CD1c-positive myeloid dendritic cell (primary cell): ENCODE results near the gene MRO.
"Not testable (repeated sequence)": the region's sequence is repeated elsewhere in the genome, so short reads cannot be mapped to it uniquely, and the experiment has no call there.

Experiments
- DNase-seq: peaks from one replicate; pipeline ENCODE4 v3.0.0-alpha.2; 2016; ENCODE audit errors: extremely low spot score

Gene MRO

DNA sequence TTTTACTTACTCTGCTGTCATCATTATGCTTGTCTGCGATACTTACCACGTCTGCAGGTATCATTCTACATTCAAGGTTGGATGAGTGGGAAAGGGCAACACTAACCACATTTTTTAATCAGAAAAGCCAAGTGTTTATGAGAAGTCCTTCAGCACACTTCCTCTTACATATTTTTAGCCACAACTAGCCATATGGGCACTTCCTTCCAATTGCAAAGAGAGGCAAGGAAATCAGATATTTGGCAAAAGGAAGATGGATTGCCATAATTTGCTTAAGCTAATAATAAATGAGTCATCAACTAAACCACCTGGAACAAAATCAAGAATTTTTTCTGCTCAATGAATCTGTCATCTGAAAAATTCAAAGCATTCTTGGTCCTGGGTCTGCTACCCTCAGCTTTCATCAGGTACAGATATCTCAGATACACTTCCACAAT, 16.7 kb upstream of the MRO start:
- peak; percentile 66 for DNase-seq

DNA sequence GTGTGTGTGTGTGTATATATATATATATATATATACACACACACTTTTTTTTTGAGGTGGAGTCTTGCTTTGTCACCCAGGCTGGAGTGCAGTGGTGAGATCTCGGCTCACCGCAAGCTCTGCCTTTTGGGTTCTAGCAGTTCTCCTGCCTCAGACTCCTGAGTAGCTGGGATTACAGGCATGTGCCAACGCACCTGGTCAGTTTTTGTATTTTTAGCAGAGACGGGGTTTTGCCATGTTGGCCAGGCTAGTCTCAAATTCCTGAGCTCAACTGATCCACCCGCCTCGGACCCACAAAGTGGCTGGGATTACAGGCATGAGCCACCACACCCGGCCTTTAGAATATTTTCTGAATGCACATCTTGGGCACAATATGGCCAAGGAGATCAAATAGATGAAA, 13.7 kb upstream of the MRO start:
- DNase-seq: not testable (repeated sequence)

DNA sequence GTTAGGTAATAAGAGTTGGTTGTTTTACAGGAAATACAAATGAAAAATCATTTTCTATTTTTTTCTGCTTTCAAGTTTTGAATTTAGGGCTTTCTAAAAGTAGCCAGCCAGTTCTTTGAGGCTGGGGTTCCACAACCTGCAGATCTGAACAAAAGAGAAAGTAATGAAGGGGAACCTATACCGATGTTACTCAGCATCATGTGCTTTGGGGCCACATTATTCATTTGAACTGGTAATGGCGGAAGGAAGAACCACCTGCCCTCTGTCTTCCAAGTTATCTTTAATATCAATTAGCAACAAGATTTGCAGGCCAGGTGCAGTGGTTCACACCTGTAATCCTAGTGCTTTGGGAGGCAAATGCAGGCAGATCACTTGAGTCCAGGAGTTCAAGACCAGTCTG, 12.9 kb upstream of the MRO start:
- no peak for DNase-seq

DNA sequence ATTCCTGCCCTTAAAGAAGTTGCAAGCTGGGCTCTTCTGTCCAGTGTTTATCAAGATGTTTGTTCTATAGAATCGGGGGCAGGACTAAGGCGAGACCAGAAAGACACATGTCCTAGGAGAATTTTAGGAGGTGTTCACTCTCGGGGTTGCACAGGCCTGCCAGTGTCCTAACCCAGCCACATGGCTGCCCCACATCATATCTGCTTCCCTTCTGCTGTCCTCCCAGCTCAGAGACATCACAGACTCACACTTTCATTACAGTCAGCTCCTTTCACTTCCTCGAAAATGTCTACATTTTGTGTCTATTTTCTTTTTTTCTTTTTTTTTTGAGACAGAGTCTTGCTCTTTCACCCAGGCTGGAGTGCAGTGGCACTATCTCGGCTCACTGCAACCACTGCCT, 10.7 kb upstream of the MRO start:
- peak; percentile 62 for DNase-seq

DNA sequence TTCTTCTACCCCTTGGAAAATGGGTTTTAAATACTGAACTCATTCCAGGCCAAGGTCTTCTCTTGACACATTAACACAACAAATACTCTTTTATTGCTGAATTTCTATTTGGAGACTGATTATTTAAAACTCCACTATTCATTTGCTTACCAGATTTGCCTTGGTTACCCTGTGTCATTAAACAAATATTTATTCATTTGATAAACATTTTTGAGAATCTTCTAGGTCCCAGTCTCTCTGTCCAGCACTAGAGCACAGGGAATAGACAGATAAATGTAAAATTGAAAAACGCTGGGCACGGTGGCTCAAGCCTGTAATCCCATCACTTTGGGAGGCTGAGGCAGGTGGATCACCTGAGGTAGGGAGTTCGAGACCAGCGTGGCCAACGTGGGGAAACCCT, 9.8 kb upstream of the MRO start:
- no peak for DNase-seq

DNA sequence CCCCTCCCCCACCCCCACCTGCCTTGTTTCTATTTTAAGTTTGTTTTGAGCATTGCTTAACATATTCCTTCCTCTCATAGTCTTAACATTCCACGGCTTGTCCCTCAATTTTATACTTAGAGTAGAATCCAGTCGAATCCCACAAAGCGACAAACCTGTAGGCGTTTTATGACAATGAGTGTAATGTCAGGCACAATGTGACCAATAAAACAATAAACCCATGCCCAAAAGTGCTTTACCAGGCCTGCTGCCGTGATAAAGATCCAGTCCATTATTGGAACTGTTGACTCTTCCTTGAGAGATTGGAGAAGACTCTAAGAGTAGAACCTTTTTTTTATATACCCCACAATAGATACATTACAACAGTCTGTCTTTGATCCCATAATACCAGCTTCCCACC, 6.2 kb upstream of the MRO start:
- DNase-seq: no peak

DNA sequence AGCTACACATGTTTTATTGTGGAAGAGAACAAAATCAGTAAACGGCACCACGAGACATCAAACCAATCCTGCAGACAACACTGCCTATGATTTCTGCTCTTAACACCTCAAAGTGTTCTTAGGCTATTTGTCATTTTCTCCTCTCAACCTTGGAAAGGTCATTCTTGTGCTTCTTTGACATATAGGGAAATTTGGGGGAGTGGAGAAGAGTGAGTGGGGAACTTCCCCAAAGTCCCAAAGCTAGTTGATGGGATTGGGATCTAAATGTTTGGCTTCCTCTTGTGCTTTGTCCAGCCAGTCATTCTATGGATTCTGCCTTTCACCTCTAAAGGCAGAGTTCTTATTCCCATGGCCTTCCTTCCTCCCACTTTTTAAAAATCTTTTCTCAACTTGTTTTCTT, 5.8 kb upstream of the MRO start:
- no peak for DNase-seq

DNA sequence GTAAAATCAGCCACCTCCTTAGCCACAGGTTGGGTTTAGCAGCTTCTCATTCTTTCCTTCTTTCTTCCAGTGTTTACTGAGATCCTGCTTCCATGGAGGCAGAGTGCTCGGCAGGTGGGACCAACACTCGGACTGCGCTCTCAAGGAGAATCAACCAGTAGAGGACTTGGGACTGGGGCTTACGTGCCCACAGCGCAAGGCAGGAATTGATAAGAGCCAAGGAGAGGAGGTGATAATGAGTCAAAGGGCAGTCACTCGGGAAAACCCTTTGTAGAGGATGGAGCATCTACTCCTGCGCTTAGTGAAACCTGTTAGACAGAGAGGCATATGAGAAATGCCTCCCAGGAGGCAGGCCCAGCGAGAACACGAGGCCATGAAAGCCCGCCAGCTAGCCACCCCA, 2.9 kb upstream of the MRO start:
- DNase-seq: no peak

DNA sequence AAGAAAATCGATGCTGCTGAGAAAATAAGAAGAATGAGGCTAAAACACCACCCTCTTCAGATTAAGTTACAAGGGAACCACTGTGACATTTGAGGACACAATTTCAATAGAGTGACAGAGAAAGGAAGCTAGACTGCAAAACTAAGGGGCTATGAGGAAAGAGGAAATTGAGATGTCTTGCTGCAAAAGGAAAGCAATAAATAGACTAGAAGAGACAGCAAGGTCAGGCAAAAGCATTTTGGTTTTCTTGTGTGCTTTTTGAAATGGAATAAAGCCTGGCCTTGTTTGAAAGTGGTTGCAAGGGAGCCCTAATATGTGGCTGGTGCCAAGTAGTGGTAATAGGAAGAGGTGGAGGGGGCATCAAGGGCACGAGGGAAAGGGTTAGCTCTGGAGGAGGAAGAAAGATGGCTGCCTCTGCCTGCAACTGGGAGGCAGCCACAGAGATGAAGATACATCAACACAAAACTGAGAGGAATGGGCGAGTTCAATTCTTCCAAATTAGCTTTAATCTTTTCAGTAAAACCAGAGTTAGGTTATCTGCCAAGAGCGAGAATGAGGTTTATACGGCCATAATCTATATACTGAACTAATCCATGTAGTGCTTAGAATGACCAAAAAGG, 1.2 kb upstream of the MRO start:
- DNase-seq: peak; percentile 14

DNA sequence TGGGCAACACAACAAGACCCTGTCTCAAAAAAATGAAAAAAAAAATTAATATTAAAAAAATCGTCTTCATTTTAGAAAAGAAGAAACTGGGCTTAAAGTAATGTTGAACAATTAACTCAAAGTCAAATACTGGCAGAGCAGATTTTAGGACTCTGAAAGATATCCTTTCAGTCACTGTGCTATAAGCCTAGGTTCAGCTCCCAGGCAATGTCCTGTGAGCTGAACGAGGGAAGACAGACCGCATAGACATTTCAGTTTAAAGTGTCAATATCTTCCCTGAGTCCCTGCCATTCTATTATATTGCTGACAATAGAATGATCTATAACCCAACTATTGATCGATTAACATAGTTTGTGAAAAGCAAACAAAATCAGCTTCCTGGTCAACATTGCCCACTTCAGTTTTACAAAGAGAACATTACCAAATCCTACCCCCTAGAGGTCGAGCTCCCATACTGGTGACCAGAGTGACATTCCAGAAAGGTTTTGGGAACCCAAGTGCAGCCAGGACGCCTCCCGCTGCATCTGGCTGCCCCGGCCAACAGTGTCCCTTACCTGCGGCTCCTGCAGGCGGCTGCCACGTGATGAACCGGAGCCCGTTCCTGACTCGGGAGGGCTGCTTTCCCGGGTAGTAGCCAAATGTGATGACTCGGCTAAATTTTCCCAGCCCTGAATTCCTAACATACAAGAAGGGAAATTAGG, 639 bp downstream of the MRO start:
- no peak for DNase-seq

DNA sequence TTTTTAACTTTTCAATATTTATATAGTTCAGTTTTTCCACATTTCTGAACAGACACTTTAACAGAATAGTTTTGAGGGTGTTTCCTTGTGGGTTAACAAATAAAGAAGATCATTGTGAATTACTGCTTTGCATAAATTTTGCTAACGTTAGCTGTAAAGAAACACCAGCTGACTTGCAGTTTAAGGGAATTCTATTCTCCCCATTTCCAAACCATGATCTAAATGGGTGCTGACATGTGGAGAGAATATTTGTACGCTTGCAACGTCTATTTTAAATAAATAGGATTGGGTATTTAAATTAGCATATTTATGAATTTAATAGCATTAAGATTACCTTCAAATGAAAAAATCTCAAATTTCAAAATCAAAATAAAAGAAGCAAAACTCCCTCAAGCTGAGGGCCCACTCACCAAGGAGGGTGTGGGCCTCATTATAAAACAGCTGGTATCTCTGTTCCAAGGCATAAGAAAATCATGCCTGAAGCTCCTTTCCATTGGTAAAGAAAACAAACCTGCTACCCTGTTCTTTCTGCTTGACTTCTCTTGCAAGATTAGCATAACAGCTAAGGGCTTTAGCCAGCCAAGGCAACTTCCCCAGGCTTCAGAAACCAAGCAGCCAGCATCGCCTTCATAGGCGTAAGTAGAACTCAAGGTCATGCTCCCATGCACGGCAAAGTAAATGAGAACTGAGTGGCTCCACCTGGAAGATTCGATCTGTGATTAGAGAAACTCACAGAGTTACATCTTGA, 3.2 kb downstream of the MRO start:
- DNase-seq: no peak

DNA sequence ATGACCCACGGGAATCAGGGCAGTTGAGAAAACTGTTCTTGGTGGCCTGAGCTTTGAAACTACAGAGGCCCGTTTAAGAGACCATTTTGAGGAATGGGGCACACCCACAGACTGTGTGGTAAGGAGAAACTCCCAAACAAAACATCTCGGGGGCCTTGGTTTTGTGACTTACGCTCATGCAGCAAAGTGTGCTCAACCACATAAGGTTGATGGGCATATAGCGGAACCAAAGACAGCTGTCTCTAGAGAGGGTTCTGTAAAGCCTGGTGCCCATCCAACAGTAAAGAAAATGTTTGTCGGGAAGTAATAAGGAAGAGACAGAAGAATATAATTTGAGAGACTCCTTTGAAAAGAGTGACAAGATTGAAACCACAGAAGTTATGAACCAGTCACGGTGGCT, 5.4 kb downstream of the MRO start:
- DNase-seq: no peak

DNA sequence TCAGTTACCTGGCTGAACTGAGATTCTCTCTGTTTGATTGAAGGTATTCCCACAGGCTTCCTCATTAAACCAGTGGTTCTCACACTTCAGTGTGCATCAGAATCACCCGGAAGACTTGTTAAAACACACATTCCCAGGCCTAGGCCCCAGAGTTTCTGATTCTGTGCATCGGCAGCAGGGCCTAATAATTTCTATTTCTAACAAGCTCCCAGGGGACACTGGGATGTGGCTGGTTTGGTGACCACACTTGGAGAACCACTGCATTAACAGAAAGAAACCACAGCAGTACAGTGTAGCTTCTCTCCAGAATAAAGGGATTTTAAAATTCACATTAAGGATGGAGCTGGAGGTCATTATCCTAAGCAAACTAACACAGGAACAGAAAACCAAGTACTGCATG, 6.5 kb downstream of the MRO start:
- no peak for DNase-seq

DNA sequence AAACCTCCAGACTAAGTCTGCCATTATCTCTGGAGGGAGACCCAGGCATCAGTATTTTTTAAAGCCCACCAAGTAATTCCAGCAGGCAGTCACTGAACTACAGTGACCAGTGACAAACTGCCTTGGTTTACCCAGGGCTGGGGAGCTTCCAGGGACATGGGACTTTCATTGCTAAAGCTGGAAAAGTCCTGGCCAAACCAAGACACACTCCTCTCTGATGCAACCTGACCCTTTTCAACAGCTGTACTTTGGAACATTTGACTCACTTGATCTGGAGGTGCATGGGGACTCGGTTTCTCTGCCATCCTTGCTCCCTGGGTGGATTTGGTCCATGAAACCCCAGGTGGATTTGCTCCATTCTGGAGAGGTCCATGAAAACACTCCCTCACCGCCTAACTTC, 7.0 kb downstream of the MRO start:
- no peak for DNase-seq

DNA sequence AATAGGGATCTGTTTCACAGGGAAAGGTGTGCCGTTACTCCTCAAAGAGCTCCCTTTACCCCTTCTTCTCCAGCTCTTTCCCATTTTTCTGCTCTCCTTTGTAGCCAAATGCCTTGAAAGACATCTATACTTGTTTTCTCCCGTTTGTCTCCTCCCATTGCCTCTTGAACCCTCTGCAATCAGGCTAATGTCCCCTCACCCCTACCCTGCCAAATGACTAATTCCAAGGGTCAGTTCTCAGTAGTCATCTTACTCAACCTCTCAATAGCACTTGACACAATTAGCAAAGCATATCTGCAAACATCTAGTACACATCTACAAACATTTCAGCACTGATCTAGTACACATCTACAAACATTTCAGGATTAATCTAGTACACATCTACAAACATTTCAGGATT, 12.6 kb downstream of the MRO start:
- no peak for DNase-seq

DNA sequence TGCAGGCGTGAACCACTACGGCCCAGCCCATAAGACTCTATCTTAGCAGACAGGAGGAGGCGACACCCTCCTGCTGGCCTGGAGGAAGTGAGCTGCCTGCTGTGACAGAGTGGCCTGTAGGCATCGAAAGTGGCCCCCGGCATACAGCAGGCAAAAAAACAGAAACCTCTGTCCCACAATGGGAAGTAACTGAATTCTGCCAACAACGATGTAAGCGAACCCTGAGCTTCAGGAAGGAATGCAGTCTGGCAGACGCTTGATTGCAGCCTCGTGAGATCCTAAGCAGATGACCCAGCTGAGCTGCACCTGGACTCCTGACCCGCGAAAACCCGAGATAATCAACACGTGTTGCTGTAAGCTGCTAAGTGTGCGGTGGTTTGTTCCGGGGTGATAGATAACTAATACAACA, 13.6 kb downstream of the MRO start:
- DNase-seq: peak; percentile 80

DNA sequence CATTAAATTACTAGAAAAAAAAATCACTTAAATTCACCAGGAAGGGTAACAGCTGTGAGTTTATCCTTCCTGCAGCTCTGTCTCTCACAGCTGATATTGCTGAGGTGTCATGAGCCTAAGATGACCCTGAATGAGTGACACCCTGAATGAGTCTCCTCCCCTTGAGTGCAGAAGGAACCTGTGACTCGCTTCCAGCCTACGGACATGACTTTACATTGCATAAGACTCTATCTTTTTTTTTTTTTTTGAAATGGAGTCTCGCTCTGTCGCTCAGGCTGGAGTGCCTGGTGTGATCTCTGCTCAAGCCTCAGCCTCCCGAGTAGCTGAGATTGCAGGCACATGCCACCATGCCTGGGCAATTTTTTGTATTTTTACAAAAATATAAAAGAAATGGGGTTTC, 14.1 kb downstream of the MRO start:
- peak; percentile 63 for DNase-seq

DNA sequence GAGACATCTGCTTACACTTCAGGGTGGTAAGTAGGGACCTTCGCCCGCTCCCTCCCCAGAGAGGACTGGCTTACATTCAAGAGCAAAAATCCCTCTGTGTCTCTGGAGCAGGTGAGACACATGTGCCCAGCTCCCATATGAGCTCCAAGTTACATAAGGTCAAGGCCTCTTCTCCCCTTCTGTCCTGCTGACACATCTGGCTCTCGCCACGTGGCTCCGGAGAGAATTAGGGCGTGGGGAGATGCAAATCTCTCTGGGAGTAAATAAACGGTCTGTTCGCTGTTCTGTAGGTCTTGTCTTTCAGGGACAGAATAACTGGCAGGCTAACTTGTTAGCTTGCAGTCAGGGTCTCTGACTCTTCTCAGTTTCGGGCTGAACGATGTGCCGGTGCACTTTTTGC, 16.2 kb downstream of the MRO start:
- no peak for DNase-seq

DNA sequence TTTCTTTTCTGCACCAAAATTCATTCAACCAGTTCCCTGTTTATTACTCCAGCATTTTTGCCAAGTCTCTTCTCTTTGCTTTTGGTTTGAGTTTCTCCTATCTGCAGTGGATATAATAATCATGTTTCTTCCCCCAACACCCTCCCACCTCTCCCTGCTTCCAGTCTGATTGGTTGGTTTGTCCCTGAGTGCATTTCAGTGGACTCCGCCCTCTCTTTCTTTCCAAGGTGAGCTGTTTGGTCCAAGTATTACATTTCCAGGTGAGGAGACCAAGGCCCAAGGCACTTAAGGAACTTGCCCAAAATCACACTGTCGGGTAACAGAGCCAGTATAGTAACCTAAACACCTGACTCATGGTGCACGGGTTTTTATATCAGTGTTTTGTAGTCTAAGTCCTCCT, 17.7 kb downstream of the MRO start:
- no peak for DNase-seq

DNA sequence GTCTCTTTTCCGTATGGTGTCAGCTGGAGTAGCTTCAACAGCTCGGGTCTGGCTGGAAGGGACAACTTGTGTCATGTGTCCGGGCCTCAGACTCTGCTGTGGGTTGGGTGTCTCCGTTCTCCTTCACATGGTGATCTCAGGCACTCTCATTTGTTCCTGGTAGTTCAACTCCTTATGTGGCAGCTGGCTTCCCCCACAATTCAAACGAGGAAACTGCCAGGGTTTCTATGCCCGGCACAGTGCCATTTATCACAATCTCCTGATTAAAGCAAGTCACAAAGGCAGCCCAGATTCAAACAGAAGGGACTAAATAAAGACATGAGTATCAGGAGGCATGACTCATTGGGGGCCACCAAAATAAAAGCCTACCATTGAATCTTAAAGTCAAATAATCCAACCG, 22.7 kb downstream of the MRO start:
- DNase-seq: no peak

DNA sequence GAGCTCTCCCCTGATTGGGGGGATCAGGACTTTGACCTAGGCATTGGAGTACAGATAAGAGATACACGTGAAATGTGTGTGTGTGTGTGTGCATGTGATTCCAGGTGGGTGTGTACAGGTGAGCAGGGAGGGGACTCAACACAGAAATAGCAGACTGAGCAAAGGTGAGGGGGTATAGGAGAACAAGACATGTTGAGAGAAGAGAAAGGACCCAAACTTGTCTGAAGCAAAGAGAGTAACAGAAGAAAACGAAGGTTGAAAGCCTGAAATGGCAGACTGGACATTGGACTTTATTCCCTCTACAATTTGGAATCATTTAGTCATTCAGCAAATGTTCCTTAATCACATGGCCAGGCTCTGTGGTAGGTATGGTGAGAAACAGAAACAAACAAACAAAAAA, 23.3 kb downstream of the MRO start:
- no peak for DNase-seq

DNA sequence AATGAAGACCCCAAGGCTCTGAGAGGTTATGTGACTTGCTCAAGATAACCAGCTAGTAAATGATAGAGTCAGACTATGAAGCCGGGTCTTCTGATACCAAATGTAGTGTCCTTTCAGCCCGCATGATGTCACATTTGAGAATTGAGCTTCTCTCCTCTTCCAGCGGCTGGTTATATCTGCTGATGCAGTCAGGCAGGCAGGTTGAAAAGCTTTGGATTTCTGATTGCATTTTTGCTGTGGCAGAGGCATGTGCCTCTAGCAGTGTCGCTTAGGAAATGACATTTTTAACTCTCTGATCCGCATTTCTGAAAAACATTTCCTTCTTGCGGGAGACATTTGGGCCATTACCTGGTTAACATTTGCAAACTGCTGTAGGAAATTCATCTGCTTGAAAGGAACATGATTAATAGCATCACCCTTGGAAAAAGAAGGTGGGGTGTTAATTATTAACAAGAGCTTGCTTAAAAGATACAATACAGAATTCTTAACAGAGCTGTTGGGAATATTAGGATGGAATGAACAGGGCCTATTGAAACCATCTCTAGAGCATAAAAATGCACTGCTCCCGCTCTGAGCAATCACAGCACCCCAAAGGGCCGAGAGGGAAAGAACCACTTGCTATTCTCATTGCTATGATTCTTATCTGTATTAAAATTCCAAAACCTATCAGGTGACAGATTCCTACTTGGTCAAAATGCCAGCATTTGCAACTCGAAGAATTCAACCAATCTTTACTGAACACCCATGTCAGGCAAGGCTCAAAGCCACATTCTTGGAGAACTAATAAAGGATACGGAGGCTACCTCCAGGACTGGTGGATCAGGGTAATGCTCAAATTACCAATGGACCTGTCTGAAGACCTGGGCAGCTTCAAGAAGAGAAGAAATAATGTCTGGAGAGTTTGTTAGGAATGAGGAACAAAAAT, 25.9 kb downstream of the MRO start:
- DNase-seq: no peak
